IMR-90 (cell line): Measurements from ENCODE around the gene C1QTNF8. TPM values are rescaled to one million over a fixed set of nuclear protein-coding genes. Genes with fewer than 3 reads are reported as not detected.

Experiments
- ATAC-seq: fragments of 200-7000 bp; cut with Tn5 transposase; 2 replicates; pipeline ENCODE4 v1.9.1; 2020; ENCODE audit warnings: low read depth, mild to moderate bottlenecking, moderate library complexity
- BruUV-seq: library from RNA; stranded (reverse); fragments of 400-500 nt; replicated peaks from 2 replicates; lab custom pipeline; 2021; lab: Mats Ljungman, UMichigan
- CTCF ChIA-PET: fragments of 300-600 bp; formaldehyde crosslinking; extraction: SDS; loops from one replicate; lab custom pipeline; 2021; ENCODE audit warnings: antibody characterized with exemption; lab: Yijun Ruan, JAX
- POLR2A ChIA-PET: fragments of 300-600 bp; sonication (Branson Sonifier 250); formaldehyde crosslinking; loops from one replicate; lab custom pipeline; 2022; ENCODE audit warnings: antibody characterized with exemption; ENCODE audit not compliant: unreplicated experiment; lab: Charles Lee
- DNase-seq: peaks from one replicate; pipeline ENCODE4 v3.0.0; 2013
- H2AFZ ChIP-seq: replicated peaks from 2 replicates; pipeline ENCODE3; 2013; ENCODE audit warnings: low read length, mild to moderate bottlenecking; ENCODE audit not compliant: poor library complexity
- H2AK5ac ChIP-seq: 2 replicates; pipeline ENCODE4 v1.6.1; 2013; ENCODE audit warnings: low read depth, low read length, inconsistent platforms
- H2AK9ac ChIP-seq: replicated peaks from 2 replicates; pipeline ENCODE3; 2013; ENCODE audit warnings: mild to moderate bottlenecking, low read depth, low read length, moderate library complexity; ENCODE audit not compliant: poor library complexity
- H2BK120ac ChIP-seq: 2 replicates; pipeline ENCODE4 v1.6.1; 2013; ENCODE audit warnings: low read depth, low read length, inconsistent platforms
- H2BK15ac ChIP-seq: 3 replicates; pipeline ENCODE4 v1.6.1; 2013; ENCODE audit warnings: low read depth, low read length, inconsistent platforms
- H2BK20ac ChIP-seq: 2 replicates; pipeline ENCODE4 v1.6.1; 2013; ENCODE audit warnings: low read depth, mild to moderate bottlenecking, inconsistent platforms, low read length, moderate library complexity
- H2BK5ac ChIP-seq: 2 replicates; pipeline ENCODE4 v1.6.1; 2013; ENCODE audit warnings: mild to moderate bottlenecking, low read depth, low read length, inconsistent platforms; ENCODE audit not compliant: poor library complexity, severe bottlenecking
- H3K14ac ChIP-seq: replicated peaks from 2 replicates; pipeline ENCODE4 v1.6.1; 2013; ENCODE audit warnings: low read depth, low read length, inconsistent platforms
- H3K18ac ChIP-seq: 2 replicates; pipeline ENCODE4 v1.6.1; 2013; ENCODE audit warnings: low read depth, low read length, control low read depth
- H3K23ac ChIP-seq: 2 replicates; pipeline ENCODE4 v1.6.1; 2013; ENCODE audit warnings: low read depth, low read length, inconsistent platforms
- H3K27ac ChIP-seq: 2 replicates; pipeline ENCODE4 v1.5.1; 2013; ENCODE audit warnings: mild to moderate bottlenecking, control low read depth, low read length; ENCODE audit not compliant: insufficient read depth
- H3K27me3 ChIP-seq: 2 replicates; pipeline ENCODE4 v1.6.1; 2013; ENCODE audit warnings: low read length; ENCODE audit not compliant: control insufficient read depth, insufficient read depth
- H3K36me3 ChIP-seq: 2 replicates; pipeline ENCODE4 v1.6.1; 2013; ENCODE audit warnings: low read length, mixed read lengths; ENCODE audit not compliant: control insufficient read depth, insufficient read depth
- H3K4ac ChIP-seq: 2 replicates; pipeline ENCODE4 v1.6.1; 2013; ENCODE audit warnings: low read depth, low read length, inconsistent platforms
- H3K4me1 ChIP-seq: 2 replicates; pipeline ENCODE4 v1.6.1; 2013; ENCODE audit warnings: low read length, mixed read lengths; ENCODE audit not compliant: control insufficient read depth, insufficient read depth
- H3K4me2 ChIP-seq: 2 replicates; pipeline ENCODE4 v1.6.1; 2013; ENCODE audit warnings: low read depth, mild to moderate bottlenecking, control low read depth, low read length, moderate library complexity
- H3K4me3 ChIP-seq: 2 replicates; pipeline ENCODE4 v1.5.1; 2013; ENCODE audit warnings: low read depth, mild to moderate bottlenecking, control low read depth, low read length, moderate library complexity; ENCODE audit not compliant: insufficient read depth
- H3K56ac ChIP-seq: 2 replicates; pipeline ENCODE4 v1.6.1; 2013; ENCODE audit warnings: low read length, inconsistent platforms; ENCODE audit not compliant: insufficient read depth; ENCODE audit errors: extremely low read depth
- H3K79me1 ChIP-seq, 2 experiments: 2 replicates each; pipeline ENCODE4 v1.6.1; 2013; ENCODE audit warnings: low read length in 2 of 2, inconsistent platforms in 1 of 2, low read depth in 1 of 2
- H3K9ac ChIP-seq: 2 replicates; pipeline ENCODE4 v1.6.1; 2013; ENCODE audit warnings: low read depth, low read length, control low read depth
- H3K9me1 ChIP-seq: 2 replicates; pipeline ENCODE4 v1.6.1; 2013; ENCODE audit warnings: low read length, inconsistent platforms; ENCODE audit not compliant: insufficient read depth
- H3K9me3 ChIP-seq: 2 replicates; pipeline ENCODE4 v1.6.1; 2013; ENCODE audit warnings: low read length; ENCODE audit not compliant: control insufficient read depth, insufficient read depth
- H4K20me1 ChIP-seq: 2 replicates; pipeline ENCODE4 v1.6.1; 2013; ENCODE audit warnings: low read length, inconsistent platforms; ENCODE audit not compliant: insufficient read depth
- H4K5ac ChIP-seq: 2 replicates; pipeline ENCODE4 v1.6.1; 2013; ENCODE audit warnings: mild to moderate bottlenecking, low read depth, low read length, control low read depth
- H4K8ac ChIP-seq, 2 experiments: 2 replicates each; pipeline ENCODE4 v1.6.1; 2013; ENCODE audit warnings: low read depth in 2 of 2, low read length in 2 of 2, control low read depth in 1 of 2, inconsistent platforms in 1 of 2
- H4K91ac ChIP-seq: 2 replicates; pipeline ENCODE4 v1.6.1; 2013; ENCODE audit warnings: low read depth, low read length, inconsistent platforms; ENCODE audit not compliant: insufficient read depth
- CEBPB ChIP-seq: IDR thresholded peaks from 2 replicates; pipeline ENCODE4 v1.6.1; 2012; ENCODE audit warnings: low read depth, low read length, improper control_type of control experiment
- CHD1 ChIP-seq: IDR thresholded peaks from 2 replicates; pipeline ENCODE4 v1.6.1; 2012; ENCODE audit warnings: low read depth, low read length, improper control_type of control experiment
- CTCF ChIP-seq: conservative IDR thresholded peaks from 2 replicates; pipeline ENCODE4 v1.5.1; 2012; ENCODE audit warnings: mild to moderate bottlenecking, low read depth, low read length, improper control_type of control experiment
- ELK1 ChIP-seq: fragments of 150-350 bp; IDR thresholded peaks from 2 replicates; pipeline ENCODE4 v1.6.1; 2016; ENCODE audit warnings: low read depth, mild to moderate bottlenecking, low read length, moderate library complexity, borderline replicate concordance
- MAZ ChIP-seq: IDR thresholded peaks from 2 replicates; pipeline ENCODE4 v1.6.1; 2012; ENCODE audit warnings: low read depth, mild to moderate bottlenecking, low read length, improper control_type of control experiment, moderate library complexity, borderline replicate concordance
- RAD21 ChIP-seq: IDR thresholded peaks from 2 replicates; pipeline ENCODE4 v1.6.1; 2012; ENCODE audit warnings: low read length, improper control_type of control experiment
- RCOR1 ChIP-seq: IDR thresholded peaks from 2 replicates; pipeline ENCODE4 v1.6.1; 2012; ENCODE audit warnings: mild to moderate bottlenecking, low read length, improper control_type of control experiment; ENCODE audit not compliant: insufficient replicate concordance
- SMC3 ChIP-seq: fragments of 150-350 bp; IDR thresholded peaks from 2 replicates; pipeline ENCODE4 v1.6.1; 2016; ENCODE audit warnings: low read depth, mild to moderate bottlenecking, antibody characterized with exemption, low read length, moderate library complexity
- WGBS, 2 experiments: methylation state at CpG; one replicate each; pipeline versions ENCODE4 v1.1.5 to v1.1.7; 2013; ENCODE audit warnings: missing lambda C conversion rate in 2 of 2; ENCODE audit not compliant: insufficient read length in 1 of 2; ENCODE audit errors: extremely low coverage in 2 of 2; 5-methylcytosine and 5-hydroxymethylcytosine counted together
- dilution Hi-C: fragments of 300-500 bp; cut with HindIII; formaldehyde crosslinking; loops from one replicate; pipeline ENCODE4 v1.14.3; 2018; ENCODE audit warnings: low sequenced_read_pairs; ENCODE audit not compliant: unreplicated experiment
- in situ Hi-C: fragments of 300-500 bp; cut with MboI; formaldehyde crosslinking; loops from 3 replicates; pipeline ENCODE4 v1.14.3; 2019; ENCODE audit warnings: low sequenced_read_pairs, inconsistent platforms, mixed read lengths
- intact Hi-C: fragments of 100-400 bp; cut with micrococcal nuclease; formaldehyde crosslinking; loops from 2 replicates; pipeline ENCODE4 v1.10.0; 2022
- polyA plus RNA-seq, 3 experiments: library from polyadenylated mRNA; depleted of rRNA; stranded (reverse); fragments of >200 nt; gene quantifications; 2 replicates each; pipeline ENCODE4 v1.2.3, GENCODE V29; 2012; ENCODE audit warnings: low replicate concordance in 1 of 3
- total RNA-seq: library from RNA; depleted of rRNA; stranded (reverse); fragments of >200 nt; gene quantifications from 2 replicates; pipeline ENCODE4 v1.2.3, GENCODE V29; 2012

Gene C1QTNF8
- total and polyA plus RNA-seq, 2 of the 4 experiments (the other 2 are of a cell fraction): not detected

- Histone ChIP-seq H3K4me2 (peak overlapping the region; percentile 72; the same call in 1 of the 2 replicates), H2AFZ (peak overlapping the region; percentile 77)
Measured at GRCh38 chr16:1102921-1103635, 7.0 kb upstream of the C1QTNF8 start.

More at GRCh38 chr16:1102921-1103635, 7.0 kb upstream of the C1QTNF8 start:
- Histone ChIP-seq H3K27me3 (peaks cover 27% of the 10 kb centered on the region; the same call in 1 of the 2 replicates), H2BK20ac (no peak overlapping the region), H3K79me1 (no peaks in the 10 kb centered on the region), H3K18ac (no peak overlapping the region), H3K56ac (no peak overlapping the region), H4K20me1 (no peaks in the 10 kb centered on the region; the same call in 1 of the 2 replicates), H3K14ac (no peak overlapping the region), H2BK5ac (no peak overlapping the region), H4K8ac (no peak overlapping the region), H3K27ac (no peak overlapping the region), H2BK120ac (no peak overlapping the region), H3K9me1 (no peaks in the 10 kb centered on the region), H2AK5ac (no peak overlapping the region), H3K23ac (no peak overlapping the region), H3K4me1 (0 out of 2 replicates have a peak, but pooled peaks cover 2% of the 10 kb centered on the region), H3K9ac (no peak overlapping the region), H4K5ac (no peak overlapping the region), H2AK9ac (no peak overlapping the region), H2BK15ac (no peak overlapping the region), H3K4ac (no peak overlapping the region), H3K9me3 (no peaks in the 10 kb centered on the region), H3K4me3 (no peak overlapping the region), H3K36me3 (no peaks in the 10 kb centered on the region), H4K91ac (no peak overlapping the region)
- no TSS peak for BruUV-seq
- dilution Hi-C loops: no loop called here
- intact Hi-C loops: loop anchor here (2.0 kb wide), 1 partner anchor 46 kb away; no protein-coding TSS in a partner anchor
- TF ChIP-seq ELK1: no peak
- peak; percentile 80; the same call in 1 of the 2 replicates for TF ChIP-seq MAZ
- TF ChIP-seq CEBPB: no peak
- TF ChIP-seq CTCF: peak; percentile 68
- TF ChIP-seq RCOR1: no peak
- TF ChIP-seq RAD21: peak; percentile 71
- TF ChIP-seq CHD1: no peak
- peak; percentile 64 for TF ChIP-seq SMC3
- ATAC-seq: peak; percentile 90
- in situ Hi-C loops: no loop called here
- ChIA-PET POLR2A (no interaction called here), CTCF (interaction anchor here (0.9 kb wide), 1 partner anchor 388 kb away, joined by 3 read pairs; the partner anchor contains the start of gene METRN)
- no peak for DNase-seq
- WGBS, 2 experiments: 3% methylated on average over 31 of the region's 61 CpGs; no CpG with 5 or more reads in 1 of the 2 experiments
